Measurements from ENCODE around the gene RAB3C. TPM values are rescaled to one million over a fixed set of nuclear protein-coding genes. Genes with fewer than 3 reads are reported as not detected.
A peak's percentile ranks its signal among the peaks of the same experiment; 100 is the strongest.

The RAB3C gene
- total and polyA plus RNA-seq, 2 experiments from 2014 or later: 15.0 to 30.6 TPM

- Histone ChIP-seq H3K27ac (ENCODE audit: low read depth) (no peak overlapping the region), H4K20me1 (replicated peaks; ENCODE audit: insufficient read depth) (no peaks in the 10 kb centered on the region), H3K4me1 (ENCODE audit: insufficient read depth) (no peaks in the 10 kb centered on the region), H3K9me2 (ENCODE audit: insufficient read depth) (no peaks in the 10 kb centered on the region), H3K4me2 (no peak overlapping the region), H3F3A (replicated peaks; ENCODE audit: low read depth) (no peaks in the 10 kb centered on the region), H3K79me2 (replicated peaks; ENCODE audit: insufficient read depth) (no peaks in the 10 kb centered on the region), H3K27me3 (ENCODE audit: insufficient read depth) (no peaks in the 10 kb centered on the region), H3K36me3 (ENCODE audit: insufficient read depth) (no peaks in the 10 kb centered on the region), H3K4me3 (no peak overlapping the region), H2AFZ (no peak overlapping the region)
- no peak overlapping the region for H3K4me3 Mint-ChIP-seq
- TF ChIP-seq REST (IDR thresholded peaks at IDR 0.05; ENCODE audit: unreplicated experiment) (peak; percentile 51), EZH2phosphoT487 (IDR thresholded peaks at IDR 0.05; ENCODE audit: unreplicated experiment) (no peak)
- DNase-seq (ENCODE audit: low spot score) (peak; percentile 26), ATAC-seq (peak; percentile 64)
- H3K27me3 Mint-ChIP-seq (ENCODE audit: insufficient read depth, low read depth, poor library complexity): peaks cover 2% of the 10 kb centered on the region
- no peaks in the 10 kb centered on the region for H3K9me3 Mint-ChIP-seq
- H3K36me3 Mint-ChIP-seq (ENCODE audit: low read depth): no peaks in the 10 kb centered on the region
- no peaks in the 10 kb centered on the region for H3K4me1 Mint-ChIP-seq
- H3K27ac Mint-ChIP-seq: no peak overlapping the region
Measured at GRCh38 chr5:58641533-58641932, 58.7 kb downstream of the RAB3C start.

DNA sequence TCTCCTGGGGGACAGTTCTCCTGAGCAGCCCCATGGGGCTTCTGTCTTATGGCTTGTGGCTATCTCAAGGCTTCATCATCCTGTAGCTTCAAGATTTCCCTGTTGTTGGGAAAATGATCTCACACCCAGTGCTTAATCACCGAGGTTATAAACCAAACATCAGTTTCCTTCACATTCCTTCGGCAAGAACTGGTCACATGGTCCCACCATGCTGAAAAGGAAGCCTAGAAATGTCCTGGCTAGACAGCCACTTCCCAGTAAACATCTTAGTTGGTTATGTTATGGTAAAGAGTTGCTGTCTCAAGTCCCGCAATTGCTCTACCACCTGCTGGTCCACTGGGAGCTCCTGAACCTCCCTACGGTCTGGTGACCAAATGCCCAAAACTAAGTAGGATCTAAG lies 66.0 kb downstream of the RAB3C start:
- Histone ChIP-seq H3K27ac (ENCODE audit: low read depth) (no peak overlapping the region), H3K4me2 (no peak overlapping the region), H3K27me3 (ENCODE audit: insufficient read depth) (no peaks in the 10 kb centered on the region), H3K9me2 (ENCODE audit: insufficient read depth) (no peaks in the 10 kb centered on the region), H4K20me1 (replicated peaks; ENCODE audit: insufficient read depth) (no peaks in the 10 kb centered on the region; the same call in 1 of the 2 replicates), H2AFZ (no peak overlapping the region), H3K36me3 (ENCODE audit: insufficient read depth) (no peaks in the 10 kb centered on the region), H3K79me2 (replicated peaks; ENCODE audit: insufficient read depth) (no peaks in the 10 kb centered on the region), H3K4me1 (ENCODE audit: insufficient read depth) (no peaks in the 10 kb centered on the region), H3K4me3 (no peak overlapping the region), H3F3A (replicated peaks; ENCODE audit: low read depth) (no peaks in the 10 kb centered on the region)
- no peak for ATAC-seq
- TF ChIP-seq STAT1 (IDR thresholded peaks at IDR 0.05; ENCODE audit: unreplicated experiment) (no peak), ETS1 (IDR thresholded peaks at IDR 0.05) (no peak), CREB1 (CRISPR knock-in tag; IDR thresholded peaks at IDR 0.05; ENCODE audit: low read depth) (no peak)
- DNase-seq (ENCODE audit: low spot score): no peak
- H3K9me3 Mint-ChIP-seq: no peaks in the 10 kb centered on the region
- H3K36me3 Mint-ChIP-seq (ENCODE audit: low read depth): no peaks in the 10 kb centered on the region
- H3K27ac Mint-ChIP-seq: no peak overlapping the region
- H3K4me1 Mint-ChIP-seq: no peaks in the 10 kb centered on the region; the same call in 2 of the 3 replicates
- H3K4me3 Mint-ChIP-seq: no peak overlapping the region
- H3K27me3 Mint-ChIP-seq (ENCODE audit: insufficient read depth, low read depth, poor library complexity): no peaks in the 10 kb centered on the region

DNA sequence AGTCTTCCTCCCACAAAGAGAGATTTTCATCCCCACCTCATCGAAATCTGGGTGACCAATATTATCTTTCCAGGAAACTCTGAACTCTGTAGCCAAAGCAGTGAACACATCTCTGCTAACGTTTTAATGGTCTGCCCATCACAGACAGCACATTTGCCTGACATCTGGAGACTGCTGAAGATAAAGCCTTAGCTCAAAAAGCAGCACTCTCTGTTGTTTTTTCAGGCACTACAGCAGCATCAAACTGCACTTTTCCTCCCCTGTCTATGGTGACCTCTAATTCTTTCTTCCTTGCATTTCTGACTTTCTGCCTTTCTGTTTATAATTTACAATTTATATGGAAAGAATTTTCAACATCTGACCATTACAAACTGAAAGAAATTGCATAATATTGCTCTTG lies 66.8 kb downstream of the RAB3C start:
- H3K27ac Mint-ChIP-seq: no peak overlapping the region
- no peaks in the 10 kb centered on the region; the same call in 2 of the 3 replicates for H3K4me1 Mint-ChIP-seq
- no peaks in the 10 kb centered on the region for H3K36me3 Mint-ChIP-seq (ENCODE audit: low read depth)
- ATAC-seq: no peak
- H3K4me3 Mint-ChIP-seq: no peak overlapping the region
- H3K4me1 ChIP-seq (ENCODE audit: insufficient read depth): no peaks in the 10 kb centered on the region
- H3K27ac ChIP-seq (ENCODE audit: low read depth): no peak overlapping the region
- H2AFZ ChIP-seq: no peak overlapping the region
- H4K20me1 ChIP-seq (replicated peaks; ENCODE audit: insufficient read depth): no peaks in the 10 kb centered on the region; the same call in 1 of the 2 replicates
- no peak for DNase-seq (ENCODE audit: low spot score)
- no peaks in the 10 kb centered on the region for H3K9me2 ChIP-seq (ENCODE audit: insufficient read depth)
- no peaks in the 10 kb centered on the region for H3K36me3 ChIP-seq (ENCODE audit: insufficient read depth)
- H3K27me3 ChIP-seq (ENCODE audit: insufficient read depth): no peaks in the 10 kb centered on the region
- H3K27me3 Mint-ChIP-seq (ENCODE audit: insufficient read depth, low read depth, poor library complexity): no peaks in the 10 kb centered on the region
- no peaks in the 10 kb centered on the region for H3K79me2 ChIP-seq (replicated peaks; ENCODE audit: insufficient read depth)
- no peak overlapping the region for H3K4me3 ChIP-seq
- H3K9me3 Mint-ChIP-seq: no peaks in the 10 kb centered on the region
- no peaks in the 10 kb centered on the region for H3F3A ChIP-seq (replicated peaks; ENCODE audit: low read depth)
- no peak overlapping the region for H3K4me2 ChIP-seq
- no peak for TF ChIP-seq ZNF462 (CRISPR knock-in tag; IDR thresholded peaks at IDR 0.05)
